Endothelial cell of umbilical vein (primary cell): ENCODE data around the gene ENPP4. TPM values are rescaled to one million over a fixed set of nuclear protein-coding genes. Genes with fewer than 3 reads are reported as not detected.

Source experiments
- BruUV-seq: library from RNA; stranded (reverse); fragments of 400-500 nt; replicated peaks from 2 replicates; lab custom pipeline; 2021; lab: Mats Ljungman, UMichigan
- CTCF ChIA-PET: fragments of 300-600, 350-600 bp; sonication (Branson Sonifier 250); formaldehyde crosslinking; loops from one replicate; lab custom pipeline; 2021; ENCODE audit warnings: antibody characterized with exemption, inconsistent platforms; lab: Charles Lee
- POLR2A ChIA-PET: fragments of 300-600, 350-600 bp; sonication (Branson Sonifier 250); formaldehyde crosslinking; loops from one replicate; lab custom pipeline; 2021; ENCODE audit warnings: antibody characterized with exemption, inconsistent platforms; lab: Charles Lee
- DNase-seq: peaks from one replicate; pipeline ENCODE4 v3.0.0-alpha.2; 2011; ENCODE audit warnings: low read depth, low spot score
- FAIRE-seq: peaks from 2 replicates; lab custom pipeline; 2011; peaks lifted over from hg19 to GRCh38; lab: Jason Lieb, UNC
- H2AFZ ChIP-seq: 2 replicates; pipeline ENCODE4 v1.6.0; 2012; ENCODE audit warnings: low read depth, low read length, control low read depth, inconsistent platforms
- H3K27ac ChIP-seq: 2 replicates; pipeline ENCODE4 v1.5.1; 2011; ENCODE audit warnings: low read depth, mild to moderate bottlenecking, control low read depth, low read length, moderate library complexity; ENCODE audit not compliant: insufficient read depth
- H3K27me3 ChIP-seq, 2 experiments: 2 replicates each; pipeline versions ENCODE4 v1.6.0 to v1.6.1; 2011; ENCODE audit warnings: low read length in 2 of 2, mixed read lengths in 1 of 2; ENCODE audit not compliant: control insufficient read depth in 2 of 2, insufficient read depth in 2 of 2
- H3K36me3 ChIP-seq, 2 experiments: 2 replicates in 1 of 2; 3 replicates in 1 of 2; pipeline ENCODE4 v1.5.1; 2011; ENCODE audit warnings: low read length in 2 of 2, mild to moderate bottlenecking in 1 of 2, moderate library complexity in 1 of 2; ENCODE audit not compliant: control insufficient read depth in 2 of 2, insufficient read depth in 2 of 2; ENCODE audit errors: extremely low read depth in 1 of 2
- H3K4me1 ChIP-seq: 3 replicates; pipeline ENCODE4 v1.5.1; 2011; ENCODE audit warnings: mild to moderate bottlenecking, low read length; ENCODE audit not compliant: control insufficient read depth, insufficient read depth; ENCODE audit errors: extremely low read depth
- H3K4me2 ChIP-seq: 2 replicates; pipeline ENCODE4 v1.6.1; 2011; ENCODE audit warnings: low read length, control low read depth, mixed read lengths; ENCODE audit not compliant: insufficient read depth
- H3K4me3 ChIP-seq, 3 experiments: fragments of 200-600 bp in 1 of 3; sonication (generic), shearing (Covaris generic) in 1 of 3; replicated peaks in 1 of 3; 2 replicates each; pipeline ENCODE4 v1.5.1; 2011 to 2016; ENCODE audit warnings: control low read depth in 3 of 3, low read length in 3 of 3, mild to moderate bottlenecking in 2 of 3, inconsistent platforms in 1 of 3, low read depth in 1 of 3, moderate library complexity in 1 of 3; ENCODE audit not compliant: insufficient read depth in 1 of 3
- H3K79me2 ChIP-seq: 2 replicates; pipeline ENCODE4 v1.6.0; 2012; ENCODE audit warnings: low read length, inconsistent platforms; ENCODE audit not compliant: control insufficient read depth, insufficient read depth
- H3K9ac ChIP-seq: replicated peaks from 2 replicates; pipeline ENCODE3; 2011; ENCODE audit warnings: low read length, control low read depth; ENCODE audit not compliant: insufficient read depth; ENCODE audit errors: extremely low read depth
- H3K9me1 ChIP-seq: replicated peaks from 3 replicates; pipeline ENCODE4 v1.6.0; 2011; ENCODE audit warnings: mild to moderate bottlenecking, low read length; ENCODE audit not compliant: control insufficient read depth, insufficient read depth; ENCODE audit errors: extremely low read depth
- H3K9me3 ChIP-seq: replicated peaks from 2 replicates; pipeline ENCODE4 v1.5.1; 2012; ENCODE audit warnings: low read length, inconsistent platforms; ENCODE audit not compliant: control insufficient read depth, insufficient read depth
- H4K20me1 ChIP-seq: replicated peaks from 2 replicates; pipeline ENCODE3; 2011; ENCODE audit warnings: mild to moderate bottlenecking, low read length; ENCODE audit not compliant: control insufficient read depth, insufficient read depth; ENCODE audit errors: extremely low read depth
- CTCF ChIP-seq, 2 donors: IDR thresholded peaks; 1 replicate in 1 of 2; 2 replicates in 1 of 2; pipeline ENCODE4 v1.5.1; 2011; ENCODE audit warnings: low read length in 2 of 2, mild to moderate bottlenecking in 2 of 2, moderate library complexity in 2 of 2, control low read depth in 1 of 2, inconsistent platforms in 1 of 2, low read depth in 1 of 2; ENCODE audit not compliant: insufficient read depth in 1 of 2; ENCODE audit errors: extremely low read depth in 1 of 2
- EZH2 ChIP-seq: IDR thresholded peaks from 2 replicates; pipeline ENCODE4 v1.6.1; 2012; ENCODE audit warnings: borderline replicate concordance, low read depth, mild to moderate bottlenecking, moderate library complexity, low read length, inconsistent platforms; ENCODE audit not compliant: severe bottlenecking
- FOS ChIP-seq: IDR thresholded peaks from 2 replicates; pipeline ENCODE4 v1.6.1; 2011; ENCODE audit warnings: mild to moderate bottlenecking, low read length, moderate library complexity, borderline replicate concordance; ENCODE audit not compliant: insufficient read depth
- GATA2 ChIP-seq: IDR thresholded peaks from 2 replicates; pipeline ENCODE4 v1.7.0; 2011; ENCODE audit warnings: low read depth, mild to moderate bottlenecking, moderate library complexity, mixed read lengths, low read length; ENCODE audit not compliant: insufficient read length, insufficient read depth
- JUN ChIP-seq: IDR thresholded peaks from 2 replicates; pipeline ENCODE4 v1.6.1; 2011; ENCODE audit warnings: borderline replicate concordance, low read depth; ENCODE audit not compliant: insufficient read length, insufficient read depth
- MAX ChIP-seq: IDR thresholded peaks from 2 replicates; pipeline ENCODE4 v1.6.1; 2011; ENCODE audit not compliant: insufficient read depth, insufficient read length
- MYC ChIP-seq: IDR thresholded peaks from one replicate; pipeline ENCODE4 v1.6.1; 2011; ENCODE audit warnings: mild to moderate bottlenecking, low read depth, low read length
- POLR2A ChIP-seq: IDR thresholded peaks from 2 replicates; pipeline ENCODE4 v1.6.1; 2012; ENCODE audit warnings: low read depth, mild to moderate bottlenecking, control low read depth, low read length
- POLR2AphosphoS5 ChIP-seq: IDR thresholded peaks from 2 replicates; pipeline ENCODE4 v1.6.1; 2012; ENCODE audit warnings: low read depth, mild to moderate bottlenecking, control low read depth, low read length, moderate library complexity; ENCODE audit not compliant: insufficient read depth
- dilution Hi-C: fragments of 300-500 bp; cut with MboI; formaldehyde crosslinking; loops from one replicate; pipeline ENCODE4 v1.15.0; 2019; ENCODE audit warnings: low sequenced_read_pairs; ENCODE audit not compliant: extremely low pct_ligation_motif_present
- intact Hi-C: fragments of 100-400 bp; cut with micrococcal nuclease; formaldehyde crosslinking; loops from one replicate; pipeline ENCODE4 v1.10.0; 2022
- polyA plus RNA-seq, 4 experiments: library from polyadenylated mRNA; depleted of rRNA in 3 of 4; stranded (reverse) in 3 of 4; unstranded in 1 of 4; fragments of >200 nt; gene quantifications; 2 replicates each; pipeline versions ENCODE4 v1.2.1 to v1.2.3, GENCODE V29; 2011 to 2012; ENCODE audit warnings: missing spikeins in 1 of 4
- total RNA-seq: library from RNA; stranded (reverse); gene quantifications from 2 replicates; pipeline ENCODE4 v1.2.3, GENCODE V29; 2021

ENPP4 gene
- total and polyA plus RNA-seq, 2 donors (not counting 3 experiments of a cell fraction or from before 2014, with no cell fraction given) = 1.5 to 3.9 TPM

- Histone ChIP-seq H3K4me2 (no peak overlapping the region), H3K4me1 (no peaks in the 10 kb centered on the region), H3K9me3 (no peaks in the 10 kb centered on the region), H3K9me1 (no peaks in the 10 kb centered on the region), H3K9ac (no peak overlapping the region), H3K36me3 (no peaks in the 10 kb centered on the region), H3K27me3 (peaks cover 0 to 2% of the 10 kb centered on the region in 2 experiments), H3K4me3 (no peak overlapping the region), H4K20me1 (no peaks in the 10 kb centered on the region), H2AFZ (no peak overlapping the region), H3K79me2 (no peaks in the 10 kb centered on the region), H3K27ac (no peak overlapping the region)
- CTCF ChIA-PET = interaction anchor here (1.6 kb wide), 1 partner anchor 14 kb away, joined by 6 read pairs; no protein-coding TSS in a partner anchor
- no peak for TF ChIP-seq GATA2
- TF ChIP-seq FOS = no peak
- POLR2A ChIA-PET = no interaction called here
- DNase-seq = no peak
- BruUV-seq = no TSS peak
- dilution Hi-C loops (no loop called here), intact Hi-C loops (no loop called here)
- no peak for FAIRE-seq
These were observed 25.6 kb upstream of the ENPP4 start for GRCh38 chr6:46104209-46104608.

- H2AFZ ChIP-seq = no peak overlapping the region
- no peak for TF ChIP-seq MAX
- no peak for TF ChIP-seq CTCF (IDR thresholded peaks at IDR 0.05; ENCODE audit: extremely low read depth in 1 of 2, insufficient read depth in 1 of 2, low read depth in 1 of 2, low read length in 2 of 2)
- TF ChIP-seq GATA2 = no peak
- no peak for TF ChIP-seq POLR2A
- no peak for TF ChIP-seq EZH2
- TF ChIP-seq FOS = no peak
- TF ChIP-seq JUN = no peak
- no peak for TF ChIP-seq POLR2AphosphoS5
- no peak for TF ChIP-seq MYC
- no TSS peak for BruUV-seq
- ChIA-PET CTCF (interaction anchor here (0.8 to 1.6 kb wide), 4 partner anchors 8 to 305 kb away, joined by 3 to 6 read pairs (median 5); no protein-coding TSS in a partner anchor), POLR2A (no interaction called here)
- no peak overlapping the region for H3K4me3 ChIP-seq
- H3K9me3 ChIP-seq = no peaks in the 10 kb centered on the region
- H4K20me1 ChIP-seq = no peaks in the 10 kb centered on the region
- H3K4me1 ChIP-seq = no peaks in the 10 kb centered on the region
- no peak overlapping the region for H3K27ac ChIP-seq
- H3K9me1 ChIP-seq = no peaks in the 10 kb centered on the region
- peaks cover 0 to 2% of the 10 kb centered on the region in 2 experiments for H3K27me3 ChIP-seq
- FAIRE-seq (no peak), DNase-seq (no peak)
- H3K79me2 ChIP-seq = no peaks in the 10 kb centered on the region
- no peaks in the 10 kb centered on the region for H3K36me3 ChIP-seq
- no peak overlapping the region for H3K9ac ChIP-seq
- intact Hi-C loops = no loop called here
- H3K4me2 ChIP-seq = no peak overlapping the region
- dilution Hi-C loops = no loop called here
These were observed 24.2 kb upstream of the ENPP4 start for GRCh38 chr6:46105568-46105967.
